ENCODE data around the gene TMEM178B. TPM values are rescaled to one million over a fixed set of nuclear protein-coding genes. Genes with fewer than 3 reads are reported as not detected.

The TMEM178B gene
- total and polyA plus RNA-seq, 10 of the 15 experiments (the other 5 are each of a cell fraction or from before 2014, with no cell fraction given): 0.01 to 1.1 (median 0.04) TPM; not detected in 2

DNA sequence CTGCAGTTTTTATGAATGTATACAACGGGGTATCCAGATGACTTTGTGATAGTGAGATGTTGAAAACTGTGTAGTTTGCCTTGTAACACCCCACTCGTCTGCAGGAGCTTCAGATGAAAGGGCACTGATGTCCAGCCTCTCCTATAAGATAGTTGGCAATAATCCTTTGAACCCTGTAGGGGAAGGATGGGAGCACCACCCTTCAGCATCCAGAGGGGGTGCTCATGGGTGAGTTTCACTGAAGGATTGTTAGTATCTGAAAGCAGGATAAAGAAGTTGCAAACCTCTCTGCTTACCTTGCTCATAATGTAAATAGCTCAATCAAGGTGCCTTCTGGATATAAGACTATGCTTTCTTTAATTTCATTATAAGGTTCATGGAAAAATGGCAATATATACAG lies 201.5 kb downstream of the TMEM178B start (continued):
- TF ChIP-seq, protein P1, sequence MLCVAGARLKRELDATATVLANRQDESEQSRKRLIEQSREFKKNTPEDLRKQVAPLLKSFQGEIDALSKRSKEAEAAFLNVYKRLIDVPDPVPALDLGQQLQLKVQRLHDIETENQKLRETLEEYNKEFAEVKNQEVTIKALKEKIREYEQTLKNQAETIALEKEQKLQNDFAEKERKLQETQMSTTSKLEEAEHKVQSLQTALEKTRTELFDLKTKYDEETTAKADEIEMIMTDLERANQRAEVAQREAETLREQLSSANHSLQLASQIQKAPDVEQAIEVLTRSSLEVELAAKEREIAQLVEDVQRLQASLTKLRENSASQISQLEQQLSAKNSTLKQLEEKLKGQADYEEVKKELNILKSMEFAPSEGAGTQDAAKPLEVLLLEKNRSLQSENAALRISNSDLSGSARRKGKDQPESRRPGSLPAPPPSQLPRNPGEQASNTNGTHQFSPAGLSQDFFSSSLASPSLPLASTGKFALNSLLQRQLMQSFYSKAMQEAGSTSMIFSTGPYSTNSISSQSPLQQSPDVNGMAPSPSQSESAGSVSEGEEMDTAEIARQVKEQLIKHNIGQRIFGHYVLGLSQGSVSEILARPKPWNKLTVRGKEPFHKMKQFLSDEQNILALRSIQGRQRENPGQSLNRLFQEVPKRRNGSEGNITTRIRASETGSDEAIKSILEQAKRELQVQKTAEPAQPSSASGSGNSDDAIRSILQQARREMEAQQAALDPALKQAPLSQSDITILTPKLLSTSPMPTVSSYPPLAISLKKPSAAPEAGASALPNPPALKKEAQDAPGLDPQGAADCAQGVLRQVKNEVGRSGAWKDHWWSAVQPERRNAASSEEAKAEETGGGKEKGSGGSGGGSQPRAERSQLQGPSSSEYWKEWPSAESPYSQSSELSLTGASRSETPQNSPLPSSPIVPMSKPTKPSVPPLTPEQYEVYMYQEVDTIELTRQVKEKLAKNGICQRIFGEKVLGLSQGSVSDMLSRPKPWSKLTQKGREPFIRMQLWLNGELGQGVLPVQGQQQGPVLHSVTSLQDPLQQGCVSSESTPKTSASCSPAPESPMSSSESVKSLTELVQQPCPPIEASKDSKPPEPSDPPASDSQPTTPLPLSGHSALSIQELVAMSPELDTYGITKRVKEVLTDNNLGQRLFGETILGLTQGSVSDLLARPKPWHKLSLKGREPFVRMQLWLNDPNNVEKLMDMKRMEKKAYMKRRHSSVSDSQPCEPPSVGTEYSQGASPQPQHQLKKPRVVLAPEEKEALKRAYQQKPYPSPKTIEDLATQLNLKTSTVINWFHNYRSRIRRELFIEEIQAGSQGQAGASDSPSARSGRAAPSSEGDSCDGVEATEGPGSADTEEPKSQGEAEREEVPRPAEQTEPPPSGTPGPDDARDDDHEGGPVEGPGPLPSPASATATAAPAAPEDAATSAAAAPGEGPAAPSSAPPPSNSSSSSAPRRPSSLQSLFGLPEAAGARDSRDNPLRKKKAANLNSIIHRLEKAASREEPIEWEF (IDR thresholded peaks at IDR 0.05; ENCODE audit: insufficient replicate concordance, low read depth, low read length): no peak
- TF ChIP-seq SIX5 (IDR thresholded peaks at IDR 0.05; ENCODE audit: low read depth, low read length, severe bottlenecking) (no peak), BHLHE40 (IDR thresholded peaks at IDR 0.05; ENCODE audit: borderline replicate concordance in 1 of 2, low read depth in 2 of 2, low read length in 1 of 2) (no peak), MXI1 (IDR thresholded peaks at IDR 0.05; ENCODE audit: low read depth, low read length) (no peak), RELA (IDR thresholded peaks at IDR 0.05; ENCODE audit: borderline replicate concordance, partially characterized antibody) (no peak), ZNF384 (IDR thresholded peaks at IDR 0.05; ENCODE audit: borderline replicate concordance, low read depth, low read length) (no peak), TBL1XR1 (IDR thresholded peaks at IDR 0.05; ENCODE audit: low read depth, low read length) (no peak), TCF3 (IDR thresholded peaks at IDR 0.05; ENCODE audit: borderline replicate concordance, insufficient read depth, low read depth, low read length) (no peak)

Measured in GM12878 (cell line).